ENCODE results near the gene CFAP90.

CFAP90 gene

DNA sequence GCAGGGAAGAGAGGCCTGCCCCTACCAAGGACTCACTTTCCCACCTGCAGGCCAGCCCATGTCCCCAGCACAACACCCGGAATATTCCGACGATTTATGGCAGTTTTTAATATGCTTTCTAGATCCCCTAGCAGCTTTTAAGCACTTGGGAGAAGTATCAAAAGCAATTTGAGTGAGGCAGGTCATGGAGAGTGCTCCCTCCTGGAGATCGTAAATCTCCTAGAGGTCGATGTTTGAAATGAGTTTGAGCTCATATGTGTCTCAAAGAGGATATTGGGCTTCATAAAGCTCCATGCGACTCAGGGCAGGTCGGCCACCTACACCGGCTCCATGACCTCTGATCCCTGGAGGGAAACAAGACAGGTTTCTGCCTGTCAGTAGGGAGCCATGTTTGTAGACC lies 27.3 kb downstream of the CFAP90 start:
- DNase-seq (ENCODE audit: low spot score), result no peak

DNA sequence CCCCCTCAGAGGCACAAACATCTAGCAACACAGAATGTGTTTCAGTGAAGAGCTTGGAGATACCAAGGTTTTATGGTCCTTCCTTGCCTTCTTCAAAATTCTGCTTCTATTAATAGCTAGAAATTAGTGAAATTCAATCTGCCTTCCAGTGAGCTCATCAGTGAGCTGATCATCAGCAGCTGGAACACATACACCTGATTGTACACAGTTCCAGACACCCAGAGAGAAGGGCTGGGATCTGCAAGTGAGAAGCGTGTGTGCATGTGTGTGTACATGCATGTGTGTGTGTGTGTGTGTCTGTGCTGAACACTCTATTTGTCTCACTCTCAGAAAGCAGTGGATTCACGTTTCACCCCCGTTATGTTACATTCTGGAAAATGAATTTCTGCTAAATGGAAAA lies 28.5 kb downstream of the CFAP90 start:
- no peak for DNase-seq (ENCODE audit: low spot score)

- no peak for DNase-seq (ENCODE audit: low spot score)
Measured at GRCh38 chr5:7816535-7816901, 34.4 kb downstream of the CFAP90 start.

GRCh38 chr5:7815892-7816534 lies 34.9 kb downstream of the CFAP90 start:
- peak; percentile 34 for DNase-seq (ENCODE audit: low spot score)

DNA sequence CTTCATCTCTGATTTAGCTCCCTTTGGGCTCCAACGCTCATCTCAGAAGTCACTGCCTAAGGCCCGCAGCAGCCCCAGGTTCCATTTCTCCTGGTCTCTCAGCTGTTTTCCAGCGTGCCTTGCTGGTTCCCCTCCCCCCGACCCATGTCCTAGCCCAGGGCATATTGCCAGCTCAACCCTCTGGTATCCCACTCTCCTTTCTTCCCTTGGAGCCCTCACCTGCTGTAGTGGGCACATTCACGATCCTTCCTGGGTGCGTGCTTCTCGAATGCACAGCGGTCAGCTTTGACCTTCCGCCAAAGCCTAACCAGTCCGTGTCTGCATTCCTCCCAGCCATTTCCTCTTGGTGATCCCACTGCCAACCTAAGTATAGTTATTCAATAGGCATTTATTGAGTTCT lies 36.1 kb downstream of the CFAP90 start:
- DNase-seq (ENCODE audit: low spot score), result no peak

- DNase-seq (ENCODE audit: low spot score), result no peak
Measured at GRCh38 chr5:7813576-7813975, 37.4 kb downstream of the CFAP90 start.

- no peak for DNase-seq (ENCODE audit: low spot score)
Measured at GRCh38 chr5:7813007-7813406, 37.9 kb downstream of the CFAP90 start.

GRCh38 chr5:7811715-7812114 lies 39.2 kb downstream of the CFAP90 start:
- DNase-seq (ENCODE audit: low spot score), result no peak

- DNase-seq (ENCODE audit: low spot score), result no peak
Measured at GRCh38 chr5:7808998-7809397, 41.9 kb downstream of the CFAP90 start.

DNA sequence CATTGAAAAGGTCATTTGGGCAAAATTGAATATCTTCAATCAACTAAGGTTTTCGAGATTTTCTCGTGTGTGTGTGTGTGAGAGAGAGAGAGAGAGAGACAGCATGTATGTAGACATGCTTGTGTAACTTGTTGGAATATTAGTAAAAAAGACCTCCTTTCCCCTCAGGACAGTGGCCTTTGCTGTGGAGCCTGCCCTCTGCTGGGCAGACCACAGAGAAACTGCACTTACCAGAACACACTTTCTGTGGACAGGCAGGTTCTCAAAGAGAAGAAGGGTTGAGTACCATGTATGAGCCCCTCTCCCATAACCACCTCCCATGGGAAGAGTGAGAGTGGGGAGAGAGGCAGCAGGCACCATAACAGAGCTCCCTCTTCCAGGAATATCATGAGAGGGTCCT lies 45.6 kb downstream of the CFAP90 start:
- DNase-seq (ENCODE audit: low spot score), result no peak

- no peak for DNase-seq (ENCODE audit: low spot score)
Measured at GRCh38 chr5:7803937-7804336, 47.0 kb downstream of the CFAP90 start.

GRCh38 chr5:7802855-7803254 lies 48.1 kb downstream of the CFAP90 start:
- no peak for DNase-seq (ENCODE audit: low spot score)

GRCh38 chr5:7801891-7802614 lies 48.9 kb downstream of the CFAP90 start:
- no peak for DNase-seq (ENCODE audit: low spot score)

DNA sequence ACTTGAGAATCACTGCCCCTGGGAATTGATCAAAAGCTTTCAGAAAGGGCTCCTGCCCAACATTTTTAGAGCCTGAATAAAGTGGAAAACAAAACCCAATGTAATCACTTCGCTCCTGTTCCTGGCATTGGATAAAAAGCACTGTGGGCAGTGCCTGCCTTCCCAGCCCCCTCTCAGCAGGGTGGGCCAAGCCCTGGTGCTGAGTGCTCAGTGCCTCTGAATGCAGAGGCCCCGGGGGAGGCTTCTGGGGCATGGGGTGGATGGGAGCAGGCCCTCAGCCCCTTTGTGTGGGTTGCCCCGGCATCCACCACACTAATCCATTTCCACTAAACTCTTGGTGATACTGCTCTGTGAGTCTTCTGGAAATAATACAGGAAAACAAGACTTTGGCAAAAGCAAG lies 55.6 kb downstream of the CFAP90 start:
- DNase-seq (ENCODE audit: low spot score), result no peak

DNA sequence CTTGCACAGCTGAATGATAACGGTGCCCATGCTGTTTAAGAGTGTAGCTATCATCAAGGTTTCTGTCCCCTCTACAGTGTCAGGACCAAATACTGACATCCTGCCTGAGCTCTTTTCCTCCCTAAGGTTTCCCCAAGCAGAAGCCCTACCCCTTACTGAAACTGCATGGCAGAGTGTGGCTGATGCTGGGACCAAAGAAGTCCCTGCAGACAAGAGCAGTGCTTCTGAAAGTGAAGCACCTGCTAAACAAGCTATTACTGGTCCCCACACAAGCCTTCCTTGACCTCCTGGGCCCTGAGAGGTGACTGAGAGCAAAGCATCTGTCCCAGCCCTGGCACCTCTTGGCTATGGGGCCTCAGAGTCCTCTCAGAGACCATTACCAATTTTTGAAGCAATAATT lies 56.1 kb downstream of the CFAP90 start:
- DNase-seq (ENCODE audit: low spot score), result no peak

- DNase-seq (ENCODE audit: low spot score), result no peak
Measured at GRCh38 chr5:7794311-7794710, 56.6 kb downstream of the CFAP90 start.

DNA sequence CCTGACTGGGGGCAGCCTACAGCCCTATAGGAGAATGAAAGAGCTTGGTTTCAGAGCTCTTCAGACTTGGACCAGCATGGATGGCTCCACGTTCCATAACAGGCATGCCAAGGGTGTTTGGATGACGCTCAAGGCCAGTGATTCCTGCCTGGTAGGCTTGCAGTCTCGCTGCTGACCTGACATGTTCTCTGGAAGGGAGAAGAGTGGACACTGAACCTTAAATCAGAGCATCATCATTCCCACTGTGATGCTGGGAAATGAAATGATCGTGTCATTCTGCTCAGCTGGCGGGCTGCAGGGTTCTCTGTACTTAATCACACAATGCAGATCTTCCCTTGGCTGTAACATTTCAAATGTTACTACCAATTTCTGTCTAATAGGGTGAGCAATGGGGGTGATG lies 57.0 kb downstream of the CFAP90 start:
- DNase-seq (ENCODE audit: low spot score), result no peak

DNA sequence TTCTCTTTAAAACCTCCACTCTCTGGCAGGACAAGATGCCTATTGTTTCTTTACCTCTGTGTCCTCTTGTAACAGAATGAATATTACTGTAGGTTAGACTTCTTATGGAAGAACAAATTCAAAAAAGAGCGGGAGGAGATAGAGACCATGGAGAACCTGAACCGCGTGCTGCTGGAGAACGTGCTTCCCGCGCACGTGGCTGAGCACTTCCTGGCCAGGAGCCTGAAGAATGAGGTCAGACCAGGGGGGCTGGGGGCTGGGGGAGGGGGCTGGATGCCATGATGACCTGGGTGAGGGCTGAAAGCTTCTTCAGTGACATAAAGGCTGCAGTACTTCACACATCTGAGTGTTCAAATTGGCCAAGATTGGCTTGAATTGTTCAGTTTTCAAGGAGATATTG lies 61.4 kb downstream of the CFAP90 start:
- no peak for DNase-seq (ENCODE audit: low spot score)

- no peak for DNase-seq (ENCODE audit: low spot score)
Measured at GRCh38 chr5:7787770-7788169, 63.2 kb downstream of the CFAP90 start.

DNA sequence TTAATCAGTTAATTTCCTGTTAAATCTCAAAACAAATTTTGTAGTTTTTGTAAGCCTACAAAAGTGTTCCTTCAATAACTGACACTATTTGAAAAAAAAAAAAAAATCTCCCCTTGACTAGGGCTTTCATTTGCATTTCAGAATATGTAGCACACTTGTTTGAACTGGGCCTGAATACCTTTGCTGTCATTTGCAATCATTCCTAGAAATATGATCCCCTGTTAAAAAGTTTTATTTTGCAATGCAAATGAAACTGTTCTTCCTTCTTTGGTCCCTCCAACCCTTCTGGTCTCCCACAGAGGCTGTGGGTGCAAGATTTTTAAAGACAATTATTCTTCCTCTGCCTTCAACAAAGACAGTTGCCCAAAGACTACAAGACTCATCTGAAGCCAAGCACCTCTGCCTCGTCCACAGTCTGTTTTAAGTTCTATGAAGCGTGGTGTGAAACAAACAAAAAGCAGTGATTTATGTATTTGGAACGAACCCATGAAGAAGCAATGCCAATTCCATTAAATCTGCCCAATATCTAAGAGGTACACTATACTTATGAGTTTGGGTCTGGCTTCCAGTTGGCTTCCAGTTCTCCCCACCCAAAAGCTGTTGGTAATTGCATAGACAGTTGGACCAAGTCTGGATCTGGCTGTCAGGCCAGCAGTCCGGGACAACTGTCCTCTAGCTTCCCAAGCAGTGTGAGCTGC lies 66.1 kb downstream of the CFAP90 start:
- DNase-seq (ENCODE audit: low spot score), result no peak

GRCh38 chr5:7781899-7782298 lies 69.0 kb downstream of the CFAP90 start:
- DNase-seq (ENCODE audit: low spot score), result no peak

Measured in CD4-positive, alpha-beta T cell treated with Interleukin-6 at 100 ng/mL for 8 hours (primary cell).